ENCODE data around the gene TARBP1.
"Not testable (repeated sequence)": the region's sequence is repeated elsewhere in the genome, so short reads cannot be mapped to it uniquely, and the experiment has no call there.

TARBP1 gene

DNA sequence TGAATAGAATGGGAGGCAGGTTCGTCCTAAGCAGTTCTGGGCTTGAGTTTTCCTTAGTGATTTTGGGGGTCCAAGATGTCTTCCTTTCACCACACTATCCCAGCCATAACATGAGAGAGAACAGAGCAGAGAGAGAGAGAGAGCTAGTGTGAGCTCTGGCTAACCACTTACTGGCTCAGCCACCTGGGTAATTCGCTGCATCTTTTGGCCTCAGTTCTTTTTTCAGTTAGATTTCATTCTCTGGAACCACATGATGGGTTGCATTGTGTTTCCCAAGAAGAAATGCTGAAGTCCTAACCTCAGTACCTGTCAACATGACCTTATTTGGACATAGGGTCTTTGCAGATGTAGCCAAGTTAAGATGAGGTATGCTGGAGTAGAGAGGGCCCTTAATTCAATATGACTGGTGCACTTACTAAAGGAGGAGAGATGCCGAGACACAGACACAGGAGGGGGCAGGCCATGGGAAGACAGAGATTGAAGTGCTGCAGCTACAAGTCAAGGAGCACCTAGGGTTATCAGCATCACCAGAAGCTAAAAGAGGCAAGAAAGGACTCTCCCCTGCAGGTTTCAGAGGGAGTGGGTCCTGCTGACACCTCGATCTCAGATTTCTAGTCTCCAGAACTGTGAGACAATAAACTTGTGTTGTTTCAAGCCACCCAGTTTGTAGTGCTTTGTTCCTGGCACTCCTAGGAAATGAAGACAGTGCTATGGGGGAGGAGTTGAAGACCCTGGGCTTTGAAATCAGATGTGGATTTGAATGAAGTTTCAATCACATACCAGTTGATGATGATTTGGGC is 26.2 kb upstream of the TARBP1 start:
- no peak for DNase-seq (ENCODE audit: low read depth in 3 of 3)

- not testable (repeated sequence) for DNase-seq (ENCODE audit: low read depth in 3 of 3)
Measured at GRCh38 chr1:234504251-234504650, 25.3 kb upstream of the TARBP1 start.

DNA sequence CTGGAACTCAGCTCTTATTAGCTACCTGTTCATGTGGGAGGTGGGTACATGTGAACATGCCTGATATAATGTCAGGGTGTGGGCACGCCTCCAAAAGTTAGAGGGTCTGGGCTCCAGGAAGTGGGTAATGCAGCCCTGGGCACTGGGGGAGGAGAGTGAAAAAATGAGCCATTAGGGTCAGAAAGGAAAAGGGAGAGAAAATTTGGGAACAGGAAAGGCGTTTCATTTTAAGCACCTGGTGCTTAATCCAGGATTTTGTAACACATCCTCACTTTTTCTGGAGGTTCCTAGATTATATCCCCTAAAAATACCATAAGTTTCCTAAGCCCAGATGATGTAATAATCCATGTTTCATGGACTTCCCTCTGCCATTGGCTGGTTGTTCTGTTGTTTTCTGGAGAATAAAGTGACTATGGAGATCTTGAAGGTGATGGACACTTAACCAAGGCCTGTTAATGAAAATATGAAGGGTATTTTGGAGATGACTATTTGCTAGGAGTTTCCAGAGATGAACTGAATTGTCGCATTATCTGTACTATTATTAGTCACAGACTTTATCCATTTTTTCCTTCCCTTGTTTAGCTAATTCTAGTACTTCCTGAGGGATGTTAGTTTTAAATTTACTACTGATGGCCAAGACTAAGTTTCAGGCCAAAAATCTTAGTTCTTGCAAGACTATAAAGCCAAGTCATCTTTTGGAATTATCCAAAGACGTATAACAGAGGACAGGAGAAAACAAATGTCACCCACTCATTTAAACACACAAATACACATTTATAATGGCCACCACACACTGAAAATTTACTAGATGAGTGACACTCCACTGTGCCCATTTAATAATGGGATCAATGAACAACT is 24.4 kb upstream of the TARBP1 start:
- no peak for DNase-seq (ENCODE audit: low read depth in 3 of 3)

DNA sequence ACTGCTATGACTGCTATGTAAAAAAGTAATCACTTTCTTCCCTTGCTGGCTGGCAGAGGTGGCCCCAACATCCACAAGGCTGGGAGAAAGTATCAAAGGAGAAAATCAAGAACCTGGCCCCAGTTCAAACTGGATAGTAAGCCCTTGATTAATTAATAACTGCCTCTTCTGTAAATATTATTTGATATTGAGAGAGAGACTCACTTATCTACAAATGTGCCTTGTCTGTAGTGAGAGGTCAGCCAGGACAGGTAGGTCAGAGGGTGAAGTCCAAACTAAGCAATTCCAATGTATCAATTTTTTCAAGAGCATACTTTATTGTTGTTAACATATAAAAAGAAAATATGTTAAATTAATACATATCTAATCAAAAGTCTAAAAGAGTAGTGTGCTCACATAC is 23.8 kb upstream of the TARBP1 start:
- no peak for DNase-seq (ENCODE audit: low read depth in 3 of 3)

DNA sequence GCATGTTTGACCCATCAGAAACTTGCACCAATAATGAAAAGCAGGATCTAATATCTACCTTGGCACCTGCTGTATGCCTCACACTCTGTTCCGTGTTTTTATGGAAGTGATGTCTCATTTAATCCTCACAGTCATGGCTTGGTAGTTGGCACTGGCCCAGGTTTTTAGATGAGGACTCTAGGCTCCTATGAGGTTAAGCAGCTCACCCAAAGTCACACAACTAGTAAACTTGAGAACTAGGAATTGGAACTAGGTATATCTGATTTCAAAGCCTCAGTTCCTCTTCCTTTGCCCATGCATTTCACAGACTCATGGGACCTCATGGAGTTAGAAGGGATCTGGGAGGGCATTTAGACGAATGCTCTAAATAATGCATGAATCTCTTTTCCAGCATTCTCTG is 21.3 kb upstream of the TARBP1 start:
- no peak for DNase-seq (ENCODE audit: low read depth in 3 of 3)

DNA sequence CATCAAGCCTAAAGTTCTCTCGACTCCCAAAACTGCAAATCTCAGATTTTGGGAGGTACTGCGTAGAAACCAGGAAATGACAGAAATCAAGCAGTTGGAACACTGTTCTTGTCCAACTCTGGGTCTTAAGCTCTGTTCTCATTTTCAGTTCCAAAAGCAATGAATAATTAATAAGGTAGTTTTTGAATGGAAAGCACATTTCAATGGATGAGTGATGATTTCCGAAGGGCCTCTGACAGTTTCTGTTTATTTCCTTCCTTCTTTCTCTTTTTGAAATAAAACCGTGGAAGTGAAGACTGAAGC is 20.9 kb upstream of the TARBP1 start:
- DNase-seq (ENCODE audit: low read depth in 3 of 3) = no peak

DNA sequence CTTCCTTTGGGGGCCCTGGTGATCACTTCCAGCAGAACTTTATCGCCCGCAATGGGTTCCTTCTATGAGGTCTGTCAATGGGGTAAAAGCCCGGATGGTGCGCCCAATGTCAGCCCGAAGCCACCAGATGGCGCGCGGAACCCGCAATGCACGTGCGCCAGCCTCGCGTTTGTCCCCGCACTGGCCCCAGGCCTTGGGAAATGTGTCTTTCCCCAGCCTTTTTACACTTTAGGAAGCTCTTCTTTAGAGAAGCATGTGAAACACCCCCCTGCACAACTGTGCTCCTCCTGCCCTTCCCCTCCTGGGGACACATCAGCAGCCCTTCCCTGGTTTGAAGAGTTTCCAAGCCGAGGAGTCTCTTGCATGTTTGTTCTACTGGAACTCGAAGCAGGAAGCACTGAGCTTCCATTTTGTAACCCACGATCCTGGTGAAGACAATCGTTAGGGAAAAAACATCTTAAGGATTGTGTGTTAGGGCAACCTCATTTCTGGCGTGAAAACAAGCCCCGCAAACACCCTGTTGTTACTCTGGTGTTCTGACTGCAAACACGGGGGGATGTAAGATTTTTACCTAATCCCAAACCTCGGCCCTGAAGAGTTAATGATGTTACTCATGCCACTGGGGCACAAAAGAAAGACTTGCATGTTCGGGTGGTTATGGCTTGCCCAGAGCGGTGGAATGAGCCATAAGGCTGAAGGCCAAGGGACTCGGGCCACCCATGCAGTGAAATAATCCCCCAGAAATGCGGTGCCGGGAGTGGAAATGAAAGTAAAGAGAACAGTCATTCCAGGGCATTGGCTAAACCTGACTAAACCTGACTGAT is 20.4 kb upstream of the TARBP1 start:
- peak; percentile 73 to 84 (median 73) for DNase-seq (ENCODE audit: low read depth in 3 of 3)

DNA sequence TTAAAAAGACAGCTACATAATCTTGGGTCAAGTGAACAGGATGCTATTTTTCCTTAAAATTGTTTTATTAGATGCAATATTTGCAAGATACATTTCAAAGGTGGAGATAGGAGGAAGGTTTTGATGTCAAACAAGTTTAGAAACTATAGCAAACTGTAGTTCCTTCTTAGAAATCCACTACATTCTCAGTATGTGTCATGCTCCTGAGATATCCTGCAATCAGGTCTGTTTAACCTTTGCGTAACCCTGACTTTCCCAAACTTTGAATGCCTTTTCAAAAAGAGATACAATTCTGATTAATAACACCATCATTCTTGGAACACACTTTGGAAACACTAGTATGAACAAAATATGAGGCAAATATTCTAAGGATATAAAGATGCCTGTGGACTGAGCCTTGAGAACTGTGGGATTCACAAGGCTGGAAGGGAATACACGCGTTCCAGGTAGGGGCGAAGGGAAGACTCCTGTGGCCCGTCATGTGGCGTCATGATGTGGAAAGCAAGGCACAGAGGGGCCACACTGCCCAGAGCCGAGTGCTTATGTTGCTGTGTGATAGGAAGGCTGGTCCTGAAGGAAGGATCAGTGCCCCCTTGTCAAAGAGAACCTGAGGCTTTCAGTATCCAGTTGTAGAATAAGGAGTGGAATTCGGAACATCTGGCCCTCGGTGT is 19.6 kb upstream of the TARBP1 start:
- DNase-seq (ENCODE audit: low read depth in 3 of 3) = no peak

DNA sequence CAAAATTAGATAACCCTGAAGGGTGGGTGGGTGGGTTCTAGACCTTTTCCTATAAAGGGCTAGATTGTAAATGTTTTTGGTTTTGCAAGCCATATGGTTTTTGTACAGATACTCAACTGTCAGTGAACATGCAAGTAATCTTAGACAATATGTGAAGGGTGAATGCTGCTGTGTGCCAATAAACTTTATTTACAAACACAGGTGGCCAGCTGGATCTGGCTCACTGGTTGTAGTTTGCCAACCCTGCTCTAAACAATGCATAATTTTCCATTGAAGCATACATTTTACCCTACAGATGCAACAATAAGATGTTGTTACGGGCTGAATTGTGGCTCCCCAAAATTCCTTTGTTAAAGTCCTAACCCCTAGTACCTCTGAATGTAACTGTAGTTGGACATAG is 18.6 kb upstream of the TARBP1 start:
- DNase-seq (ENCODE audit: low read depth in 3 of 3) = no peak

DNA sequence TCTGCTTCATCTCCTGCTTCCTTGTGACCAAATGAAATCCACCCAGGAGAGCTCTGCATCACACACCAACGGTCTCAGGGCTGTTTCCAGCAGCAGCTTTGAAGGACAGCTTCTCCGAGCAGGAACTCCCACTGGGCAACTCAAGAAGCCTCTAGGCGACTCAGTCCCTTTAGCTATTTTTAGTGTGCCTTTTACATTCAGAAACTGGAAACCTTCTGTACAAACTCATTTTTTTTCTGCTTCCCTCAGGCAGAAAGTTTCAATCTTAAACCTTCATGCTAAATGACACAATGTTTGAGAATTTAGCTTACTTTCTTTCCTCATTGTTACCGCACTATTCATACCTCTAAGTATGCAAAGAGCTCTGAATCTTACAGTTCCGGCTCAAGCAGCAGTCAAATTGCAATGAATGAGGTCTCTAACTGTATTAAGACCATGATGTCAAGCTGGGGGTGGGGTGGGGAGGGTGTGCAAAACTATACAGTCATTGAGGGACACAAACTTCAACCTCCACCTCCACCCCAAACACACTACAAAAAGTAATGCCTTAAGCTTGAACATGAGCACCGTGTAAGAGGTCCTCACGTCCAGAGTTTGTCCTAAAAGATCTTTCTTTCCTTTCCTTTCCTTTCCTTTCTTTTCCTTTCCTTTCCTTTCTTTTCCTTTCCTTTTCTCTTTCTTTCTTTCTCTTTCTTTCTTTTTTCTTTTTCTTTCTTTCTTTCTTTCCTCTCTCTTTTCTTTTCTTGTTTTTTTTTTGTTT is 16.4 kb upstream of the TARBP1 start:
- peak in 1 of 3 experiments; percentile 25 for DNase-seq (ENCODE audit: low read depth in 3 of 3)

- DNase-seq (ENCODE audit: low read depth in 3 of 3) = no peak
Measured at GRCh38 chr1:234494049-234494448, 15.1 kb upstream of the TARBP1 start.

DNA sequence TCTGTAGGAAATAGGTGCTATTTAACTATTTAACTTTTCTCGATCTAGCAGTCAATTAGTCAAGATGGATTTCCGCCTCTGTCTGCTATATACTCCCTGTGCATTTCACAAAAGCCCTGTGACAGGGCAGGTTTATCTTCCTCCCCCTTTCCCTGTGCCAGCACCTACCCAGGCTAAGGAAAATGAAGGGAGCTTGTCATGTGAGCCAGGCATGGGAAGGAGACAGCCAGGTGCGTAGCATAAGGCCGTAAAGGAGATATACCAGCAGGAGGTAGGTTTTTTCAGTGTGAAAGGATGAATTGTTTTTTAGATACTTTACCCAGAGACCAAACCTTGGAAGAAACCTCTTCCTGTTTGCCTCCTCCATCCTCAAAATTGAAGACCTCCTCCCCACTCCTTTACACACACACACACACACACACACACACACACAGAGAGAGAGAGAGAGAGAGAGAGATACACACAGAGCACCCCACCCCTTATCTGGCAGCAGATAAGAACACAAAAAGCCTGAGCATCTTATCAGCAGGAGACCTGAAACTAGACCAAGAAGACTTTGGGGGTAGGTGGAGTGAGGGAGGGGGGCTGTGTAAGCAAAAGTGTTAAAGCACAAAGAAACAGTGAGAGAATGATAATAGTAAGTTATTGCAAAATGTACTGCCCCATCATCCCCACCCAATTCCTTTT is 12.0 kb upstream of the TARBP1 start:
- no peak for DNase-seq (ENCODE audit: low read depth in 3 of 3)

GRCh38 chr1:234489698-234490077 is 10.7 kb upstream of the TARBP1 start:
- no peak for DNase-seq (ENCODE audit: low read depth in 3 of 3)

DNA sequence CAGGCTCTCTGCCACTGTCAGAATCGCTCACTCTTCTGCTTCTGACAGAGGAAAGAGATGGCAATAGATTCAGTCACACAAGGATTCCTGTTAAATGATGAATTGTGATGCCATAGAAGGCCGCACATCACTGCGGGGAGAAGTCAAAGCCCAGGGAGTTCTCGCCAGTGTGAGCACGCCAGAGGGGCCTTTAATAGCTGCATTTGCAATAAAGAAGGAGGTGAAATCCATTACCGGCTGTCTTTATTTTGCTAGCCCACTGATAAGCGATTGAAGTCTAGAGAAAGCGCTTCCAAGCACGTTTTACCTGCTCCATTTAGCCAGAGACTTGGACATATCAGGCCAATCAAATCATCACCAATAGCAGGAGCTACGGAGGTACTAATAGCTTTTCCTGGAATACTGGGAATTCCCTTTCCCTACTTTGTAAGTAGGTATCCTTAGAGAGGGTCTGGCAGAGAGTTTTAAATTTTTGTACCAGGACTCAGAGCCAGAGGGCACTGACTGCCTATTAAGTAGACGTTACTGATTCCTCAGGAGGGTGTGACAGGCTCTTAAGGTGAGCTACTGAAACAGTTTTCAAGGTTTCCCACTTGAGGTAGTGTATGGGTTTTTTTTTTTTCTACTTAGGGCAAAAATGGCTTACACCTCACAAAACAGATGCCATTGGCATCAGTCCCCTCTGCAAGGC is 10.2 kb upstream of the TARBP1 start:
- DNase-seq (ENCODE audit: low read depth in 3 of 3) = no peak

DNA sequence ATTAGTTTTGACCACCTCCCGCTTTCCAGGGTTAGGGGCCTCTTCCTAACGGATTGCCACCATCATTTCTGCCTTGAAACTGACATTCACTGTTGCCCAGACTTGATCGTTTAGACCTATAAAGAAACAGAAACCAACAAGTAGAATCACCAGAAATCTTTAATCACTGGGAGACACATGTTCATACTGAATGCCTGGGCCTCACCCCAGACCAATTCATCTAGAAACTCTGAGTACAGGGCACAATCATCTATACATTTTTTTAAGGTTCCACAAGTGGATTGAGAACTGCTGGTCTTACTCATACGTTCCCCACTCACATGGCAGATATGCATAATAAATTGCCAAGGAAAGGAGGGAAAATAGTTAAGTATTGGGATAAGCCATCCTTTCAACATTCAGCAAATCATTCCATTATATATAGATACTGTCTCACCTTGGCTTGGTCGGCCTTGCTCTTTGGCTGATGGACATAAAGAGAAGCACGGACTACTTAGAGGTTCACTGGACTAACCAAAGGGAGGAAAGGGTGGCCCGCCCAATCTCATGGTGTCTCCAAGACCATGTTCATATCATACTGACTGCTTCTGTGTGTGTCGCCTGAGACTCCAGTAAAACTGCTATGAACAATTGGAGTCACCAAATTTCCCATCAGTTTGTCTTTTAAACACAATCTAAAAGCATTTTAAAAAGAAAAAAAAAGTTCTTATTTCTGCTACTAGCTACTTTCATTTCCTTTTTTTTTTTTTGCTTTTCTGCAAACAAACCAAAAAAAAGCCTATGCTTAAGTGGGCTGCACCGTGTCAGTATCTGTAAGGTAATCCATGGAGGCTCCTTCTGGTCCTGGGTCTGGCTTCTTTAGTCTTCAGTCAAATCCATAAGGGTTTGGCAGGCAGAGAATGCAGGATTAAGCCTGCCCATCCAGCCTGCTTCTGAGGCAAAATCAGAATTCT is 9.4 kb upstream of the TARBP1 start:
- no peak for DNase-seq (ENCODE audit: low read depth in 3 of 3)

- DNase-seq (ENCODE audit: low read depth in 3 of 3) = no peak
Measured at GRCh38 chr1:234486858-234487840, 8.2 kb upstream of the TARBP1 start.

DNA sequence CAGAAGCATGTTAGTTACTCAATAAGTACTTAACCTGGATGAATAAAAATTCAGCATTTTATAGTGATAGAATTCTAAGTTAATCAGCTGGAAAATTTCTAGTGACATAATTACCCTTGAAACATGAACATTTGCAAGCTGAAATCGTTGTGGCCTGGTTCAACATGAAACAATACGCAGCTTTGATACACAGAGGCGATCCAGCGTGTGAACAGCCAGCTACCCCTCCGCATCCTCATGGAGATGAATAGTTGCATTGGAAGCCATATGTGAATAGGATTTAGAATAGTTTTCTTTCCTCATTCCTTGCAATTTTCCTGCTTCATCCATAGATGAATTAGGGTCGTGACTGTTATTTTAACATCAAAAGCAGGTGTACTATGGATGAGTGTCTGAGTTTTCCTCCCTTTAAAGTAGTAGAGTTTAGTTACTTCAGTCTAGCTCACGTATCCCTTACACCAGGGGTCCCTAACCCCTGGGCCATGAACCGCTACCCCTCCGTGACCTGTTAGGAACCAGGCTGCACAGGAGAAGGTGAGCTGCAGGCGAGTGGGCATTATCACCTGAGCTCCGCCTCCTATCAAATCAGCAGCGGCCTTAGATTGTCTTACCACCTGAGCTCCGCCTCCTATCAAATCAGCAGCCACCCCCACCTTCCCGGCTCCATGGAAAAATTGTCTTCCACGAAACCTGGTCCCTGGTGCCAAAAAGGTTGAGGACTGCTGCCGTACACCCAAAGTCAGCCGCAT is 6.2 kb upstream of the TARBP1 start:
- DNase-seq (ENCODE audit: low read depth in 3 of 3) = no peak

All from stimulated activated CD4-positive, alpha-beta T cell treated with anti-CD3 and anti-CD28 coated beads, TNF-alpha, amount 100 ng/mL, for 24 hours (primary cell).